ENCODE measurements around the gene TSHZ1. TPM values are rescaled to one million over a fixed set of nuclear protein-coding genes. Genes with fewer than 3 reads are reported as not detected.

TSHZ1 gene
- total and polyA plus RNA-seq, 2 of the 8 experiments (the other 6 are each of a cell fraction or from before 2014, with no cell fraction given) = 0.03 to 0.32 TPM

GRCh38 chr18:75170916-75171315 is 39.7 kb upstream of the TSHZ1 start:
- Histone ChIP-seq H2BK12ac (ENCODE audit: low read depth, low read length) (no peak overlapping the region), H3K9me3 (ENCODE audit: insufficient read depth in 2 of 2, low read depth in 1 of 2, low read length in 1 of 2) (no peaks in the 10 kb centered on the region), H2BK15ac (ENCODE audit: low read length) (no peak overlapping the region), H3K27me3 (replicated peaks in 1 of 4; ENCODE audit: control insufficient read depth in 3 of 4, extremely low read depth in 1 of 4, insufficient read depth in 3 of 4, low read length in 3 of 4) (no peaks in the 10 kb centered on the region), H3K27ac (ENCODE audit: low read depth, low read length) (no peak overlapping the region), H4K8ac (ENCODE audit: extremely low read depth, insufficient read depth, low read length) (no peak overlapping the region), H3K79me2 (ENCODE audit: control insufficient read depth in 1 of 2, insufficient read depth in 2 of 2, low read length in 2 of 2) (no peaks in the 10 kb centered on the region), H2AFZ (ENCODE audit: low read length) (no peak overlapping the region), H3K4me1 (replicated peaks in 1 of 4; ENCODE audit: control insufficient read depth in 3 of 4, insufficient read depth in 4 of 4, low read length in 3 of 4) (peaks cover 0 to 5% (median 0%) of the 10 kb centered on the region in 4 experiments; a peak in 2 of 7 replicates), H4K5ac (ENCODE audit: insufficient read length, low read depth, low read length) (no peak overlapping the region), H4K91ac (replicated peaks; ENCODE audit: insufficient read length, low read length) (no peak overlapping the region), H3K23me2 (ENCODE audit: low read depth, low read length) (no peaks in the 10 kb centered on the region), H2BK20ac (ENCODE audit: low read length) (no peak overlapping the region), H3K36me3 (ENCODE audit: control insufficient read depth in 2 of 4, insufficient read depth in 4 of 4, low read length in 3 of 4) (no peaks in the 10 kb centered on the region), H3K14ac (ENCODE audit: insufficient read length) (no peak overlapping the region), H3K4me3 (ENCODE audit: extremely low read depth in 1 of 4, insufficient read depth in 2 of 4, low read depth in 3 of 4, low read length in 4 of 4) (no peak overlapping the region), H3K4me2 (ENCODE audit: insufficient read depth in 1 of 2, low read depth in 2 of 2, low read length in 2 of 2) (no peak overlapping the region), H2AK5ac (ENCODE audit: low read depth, low read length) (0 out of 2 replicates have a peak overlapping the region, but pooled peaks have one; percentile 57), H3K56ac (replicated peaks; ENCODE audit: insufficient read length, low read depth, low read length) (no peak overlapping the region), H3K18ac (ENCODE audit: extremely low read depth, low read length) (no peak overlapping the region), H4K20me1 (replicated peaks in 1 of 2; ENCODE audit: control insufficient read depth in 1 of 2, insufficient read depth in 2 of 2, low read length in 2 of 2) (no peaks in the 10 kb centered on the region), H3K79me1 (ENCODE audit: low read depth, low read length) (no peaks in the 10 kb centered on the region), H2BK5ac (ENCODE audit: low read depth, low read length) (no peak overlapping the region), H3K9ac (replicated peaks in 1 of 4; ENCODE audit: extremely low read depth in 1 of 4, low read depth in 3 of 4, low read length in 3 of 4) (no peak overlapping the region), H3K4ac (replicated peaks; ENCODE audit: insufficient read length, low read depth, low read length) (no peak overlapping the region), H2BK120ac (replicated peaks; ENCODE audit: low read depth, low read length) (no peak overlapping the region), H3K23ac (ENCODE audit: insufficient read length) (no peak overlapping the region)
- 86% methylated on average over 11 of the region's 11 CpGs; no CpG with 5 or more reads in 1 of the 2 experiments for WGBS, 2 experiments (ENCODE audit: extremely low coverage in 1 of 2, insufficient coverage in 1 of 2, insufficient read length in 1 of 2, insufficient replicate concordance in 2 of 2, low coverage in 1 of 2, low lambda C conversion rate in 2 of 2, missing lambda C conversion rate in 1 of 2)
- ChIA-PET CTCF (ENCODE audit: partially characterized antibody) (no interaction called here), POLR2A (ENCODE audit: partially characterized antibody) (no interaction called here)
- FAIRE-seq (no peak), DNase-seq (ENCODE audit: low read depth in 1 of 2, low spot score in 2 of 2) (no peak)
- no peak for TF ChIP-seq RBBP5 (IDR thresholded peaks at IDR 0.05; ENCODE audit: borderline replicate concordance, low read depth, low read length)
- no peak for TF ChIP-seq GABPA (IDR thresholded peaks at IDR 0.05; ENCODE audit: borderline replicate concordance, insufficient read depth, low read length)
